CD14-positive monocyte (primary cell): ENCODE results near the gene SLC12A6. TPM values are rescaled to one million over a fixed set of nuclear protein-coding genes. Genes with fewer than 3 reads are reported as not detected.

Source experiments
- DNase-seq, 3 donors: peaks; one replicate each; pipeline ENCODE4 v3.0.0-alpha.2; 2011 to 2022
- H2AFZ ChIP-seq: 2 replicates; pipeline ENCODE4 v1.6.0; 2012; ENCODE audit warnings: mild to moderate bottlenecking, low read depth, low read length, inconsistent platforms; ENCODE audit not compliant: insufficient read depth, poor library complexity, severe bottlenecking
- H3K27ac ChIP-seq, 2 donors: 1 replicate in 1 of 2; 2 replicates in 1 of 2; pipeline ENCODE4 v1.5.1; 2012 to 2013; ENCODE audit warnings: low read length in 2 of 2, control low read depth in 1 of 2, inconsistent platforms in 1 of 2, low read depth in 1 of 2, mild to moderate bottlenecking in 1 of 2
- H3K27me3 ChIP-seq, 2 donors: one replicate each; pipeline versions ENCODE4 v1.6.0 to v1.6.1; 2011 to 2013; ENCODE audit warnings: low read length in 2 of 2; ENCODE audit not compliant: control insufficient read depth in 2 of 2, insufficient read depth in 2 of 2
- H3K36me3 ChIP-seq, 2 donors: replicated peaks in 1 of 2; 1 replicate in 1 of 2; 2 replicates in 1 of 2; pipeline versions ENCODE4 v1.5.1 to v1.6.1; 2012 to 2013; ENCODE audit warnings: low read length in 2 of 2, control low read depth in 1 of 2, inconsistent platforms in 1 of 2, mild to moderate bottlenecking in 1 of 2; ENCODE audit not compliant: insufficient read depth in 2 of 2, control insufficient read depth in 1 of 2
- H3K4me1 ChIP-seq, 2 donors: 1 replicate in 1 of 2; 2 replicates in 1 of 2; pipeline versions ENCODE4 v1.5.1 to v1.6.1; 2012 to 2013; ENCODE audit warnings: low read length in 2 of 2, control low read depth in 1 of 2, inconsistent platforms in 1 of 2, mild to moderate bottlenecking in 1 of 2, moderate library complexity in 1 of 2; ENCODE audit not compliant: insufficient read depth in 2 of 2, control insufficient read depth in 1 of 2
- H3K4me2 ChIP-seq: replicated peaks from 2 replicates; pipeline ENCODE3; 2012; ENCODE audit warnings: low read length, moderate library complexity, mild to moderate bottlenecking; ENCODE audit not compliant: poor library complexity, severe bottlenecking; ENCODE audit errors: extremely low read depth
- H3K4me3 ChIP-seq, 3 experiments: fragments of 200-600 bp in 1 of 3; sonication (generic) in 1 of 3; replicated peaks in 1 of 3; 1 replicate in 2 of 3; 2 replicates in 1 of 3; pipeline ENCODE4 v1.5.1; 2011 to 2013; ENCODE audit warnings: low read length in 3 of 3, mild to moderate bottlenecking in 3 of 3, control low read depth in 2 of 3, low read depth in 2 of 3, inconsistent platforms in 1 of 3, moderate library complexity in 1 of 3
- H3K79me2 ChIP-seq: 2 replicates; pipeline ENCODE4 v1.6.0; 2012; ENCODE audit warnings: mild to moderate bottlenecking, control low read depth, inconsistent platforms, low read length, moderate library complexity; ENCODE audit not compliant: insufficient read depth
- H3K9ac ChIP-seq: 2 replicates; pipeline ENCODE4 v1.6.0; 2017; ENCODE audit warnings: low read length, mild to moderate bottlenecking; ENCODE audit not compliant: insufficient read depth, poor library complexity, severe bottlenecking
- H3K9me3 ChIP-seq, 2 donors: replicated peaks in 1 of 2; 1 replicate in 1 of 2; 2 replicates in 1 of 2; pipeline versions ENCODE4 v1.5.1 to v1.6.1; 2012 to 2013; ENCODE audit warnings: low read length in 2 of 2, control low read depth in 1 of 2; ENCODE audit not compliant: control insufficient read depth in 1 of 2, insufficient read depth in 1 of 2
- H4K20me1 ChIP-seq: 2 replicates; pipeline ENCODE4 v1.6.0; 2012; ENCODE audit warnings: mild to moderate bottlenecking, low read length, control low read depth, moderate library complexity; ENCODE audit not compliant: insufficient read depth
- H3K27ac Mint-ChIP-seq, 7 donors: one replicate each; pipeline ENCODE4 v1.8.0; 2020; ENCODE audit warnings: mild to moderate bottlenecking in 7 of 7, mixed read lengths in 7 of 7, moderate library complexity in 6 of 7, inconsistent platforms in 2 of 7
- H3K27me3 Mint-ChIP-seq, 3 donors: one replicate each; pipeline ENCODE4 v1.8.0; 2021 to 2022; ENCODE audit warnings: low read depth in 3 of 3, mild to moderate bottlenecking in 3 of 3, mixed read lengths in 3 of 3, moderate library complexity in 3 of 3, inconsistent platforms in 1 of 3
- H3K36me3 Mint-ChIP-seq, 2 donors: one replicate each; pipeline ENCODE4 v1.8.0; 2020; ENCODE audit warnings: mixed read lengths in 2 of 2, inconsistent platforms in 1 of 2, mild to moderate bottlenecking in 1 of 2
- H3K4me1 Mint-ChIP-seq: one replicate; pipeline ENCODE4 v1.8.0; 2020; ENCODE audit warnings: mild to moderate bottlenecking, mixed read lengths
- H3K4me3 Mint-ChIP-seq, 2 donors: one replicate each; pipeline ENCODE4 v1.8.0; 2020; ENCODE audit warnings: mild to moderate bottlenecking in 2 of 2, mixed read lengths in 2 of 2, moderate library complexity in 1 of 2
- H3K9me3 Mint-ChIP-seq, 7 donors: one replicate each; pipeline ENCODE4 v1.8.0; 2020 to 2022; ENCODE audit warnings: mixed read lengths in 7 of 7, mild to moderate bottlenecking in 6 of 7, moderate library complexity in 6 of 7, inconsistent platforms in 2 of 7
- CTCF ChIP-seq: fragments of 200-600 bp; IDR thresholded peaks from one replicate; pipeline ENCODE4 v1.8.0; 2022; ENCODE audit warnings: antibody characterized with exemption, mild to moderate bottlenecking
- WGBS: methylation state at CpG from one replicate; pipeline ENCODE4 v1.1.5; 2013; ENCODE audit warnings: missing lambda C conversion rate; ENCODE audit not compliant: insufficient coverage; 5-methylcytosine and 5-hydroxymethylcytosine counted together
- intact Hi-C, 2 donors: fragments of 100-400 bp; cut with micrococcal nuclease; formaldehyde crosslinking; loops; one replicate each; pipeline versions ENCODE4 v1.15.0 to v1.15.1; 2023
- polyA plus RNA-seq, 3 donors: library from polyadenylated mRNA; depleted of rRNA in 1 of 3; unstranded in 2 of 3; stranded (reverse) in 1 of 3; fragments of 300-500 nt in 2 of 3; fragments of >200 nt in 1 of 3; fragmentation: Illumina TruSeq in 2 of 3; gene quantifications; 1 replicate in 2 of 3; 2 replicates in 1 of 3; pipeline ENCODE4 v1.2.3, GENCODE V29; 2012 to 2021

The SLC12A6 gene
- polyA plus RNA-seq, 3 donors = 5.4 to 80.0 (median 8.0) TPM

- DNase-seq = no peak
- no peak overlapping the region for H3K9ac ChIP-seq
- H3K36me3 ChIP-seq = no peaks in the 10 kb centered on the region
- Mint-ChIP-seq H3K4me3 (no peak overlapping the region), H3K9me3 (peaks cover 0 to 2% (median 0%) of the 10 kb centered on the region in 7 donors), H3K36me3 (no peaks in the 10 kb centered on the region), H3K4me1 (peaks cover 4% of the 10 kb centered on the region), H3K27me3 (peaks cover 0 to 4% (median 2%) of the 10 kb centered on the region in 3 donors), H3K27ac (no peak overlapping the region)
- H3K79me2 ChIP-seq = peaks cover 4% of the 10 kb centered on the region
- no peak overlapping the region for H3K27ac ChIP-seq
- TF ChIP-seq CTCF = no peak
- WGBS = 67% methylated on average over 2 of the region's 3 CpGs
- H3K4me2 ChIP-seq = no peak overlapping the region
- no peak overlapping the region for H3K4me3 ChIP-seq
- no peaks in the 10 kb centered on the region for H4K20me1 ChIP-seq
- peaks cover under 1 to 3% of the 10 kb centered on the region in 2 donors for H3K4me1 ChIP-seq
- no peak overlapping the region for H2AFZ ChIP-seq
- intact Hi-C loops = loop anchor here (5.0 kb wide), 2 partner anchors 112 to 152 kb away; partner anchors contain the start of genes EMC7 (in 2 of the 2) and PGBD4 (in 2 of the 2)
- H3K9me3 ChIP-seq = no peaks in the 10 kb centered on the region
- H3K27me3 ChIP-seq = no peaks in the 10 kb centered on the region
These were observed 123.4 kb downstream of the SLC12A6 start for GRCh38 chr15:34214135-34214534.

GRCh38 chr15:34213690-34214089 lies 123.9 kb downstream of the SLC12A6 start:
- H3K9me3 Mint-ChIP-seq = peaks cover 0 to 2% (median 0%) of the 10 kb centered on the region in 7 donors

More at GRCh38 chr15:34213690-34214089, 123.9 kb downstream of the SLC12A6 start:
- Histone ChIP-seq H2AFZ (no peak overlapping the region), H3K27ac (no peak overlapping the region), H3K4me2 (no peak overlapping the region), H3K9ac (no peak overlapping the region), H3K9me3 (no peaks in the 10 kb centered on the region), H3K4me3 (no peak overlapping the region), H3K36me3 (no peaks in the 10 kb centered on the region), H3K79me2 (peaks cover 9% of the 10 kb centered on the region), H4K20me1 (no peaks in the 10 kb centered on the region), H3K27me3 (no peaks in the 10 kb centered on the region), H3K4me1 (peaks cover 5 to 8% of the 10 kb centered on the region in 2 donors)
- no peaks in the 10 kb centered on the region for H3K36me3 Mint-ChIP-seq
- no peak overlapping the region for H3K27ac Mint-ChIP-seq
- intact Hi-C loops = loop anchor here (5.0 kb wide), 2 partner anchors 111 to 151 kb away; partner anchors contain the start of genes EMC7 (in 2 of the 2) and PGBD4 (in 2 of the 2)
- DNase-seq = no peak
- H3K4me1 Mint-ChIP-seq = peaks cover 9% of the 10 kb centered on the region
- peaks cover 0 to 4% (median 2%) of the 10 kb centered on the region in 3 donors for H3K27me3 Mint-ChIP-seq
- no CpG with 5 or more reads among the region's 4 CpGs for WGBS
- no peak overlapping the region for H3K4me3 Mint-ChIP-seq
- TF ChIP-seq CTCF = no peak
